PC-9 (cell line): ENCODE results near the gene KLF2.

Source experiments
- CTCF ChIP-seq: fragments of 200-600 bp; sonication (generic); conservative IDR thresholded peaks from 2 replicates; pipeline ENCODE4 v1.6.1; 2017; ENCODE audit warnings: mixed run types, antibody characterized with exemption, mild to moderate bottlenecking, moderate library complexity
- EZH2 ChIP-seq: fragments of 200-600 bp; sonication (generic); IDR thresholded peaks from 2 replicates; pipeline ENCODE4 v1.8.0; 2017; ENCODE audit warnings: antibody characterized with exemption, low read depth

GRCh38 chr19:16320987-16321386, 3.6 kb upstream of the KLF2 start:
- TF ChIP-seq CTCF, result no peak
- no peak for TF ChIP-seq EZH2
